Right lobe of liver (tissue), 6 donors: ENCODE results near the gene AZGP1. TPM values are rescaled to one million over a fixed set of nuclear protein-coding genes. Genes with fewer than 3 reads are reported as not detected.
"Not testable (repeated sequence)": the region's sequence is repeated elsewhere in the genome, so short reads cannot be mapped to it uniquely, and the experiment has no call there.

Source experiments
- ATAC-seq, 4 donors: fragments of 200-7000 bp; cut with Tn5 transposase; one replicate each; pipeline ENCODE4 v1.9.1; 2020; ENCODE audit warnings: mild to moderate bottlenecking in 4 of 4, moderate library complexity in 4 of 4
- DNase-seq, 3 donors: peaks; one replicate each; pipeline ENCODE4 v3.0.0-alpha.2; 2020
- H3K27ac ChIP-seq, 3 donors: fragments of 200-600 bp; one replicate each; pipeline ENCODE4 v1.8.0; 2022
- H3K27me3 ChIP-seq, 2 donors: fragments of 200-600 bp; one replicate each; pipeline ENCODE4 v1.8.0; 2022
- H3K36me3 ChIP-seq, 4 donors: fragments of 200-600 bp; sonication (generic) in 1 of 4; one replicate each; pipeline versions ENCODE4 v1.5.1 to v1.8.0; 2017 to 2022; ENCODE audit warnings: control low read depth in 1 of 4
- H3K4me1 ChIP-seq, 4 donors: fragments of 200-600 bp; sonication (generic) in 1 of 4; one replicate each; pipeline versions ENCODE4 v1.5.1 to v1.8.0; 2017 to 2022; ENCODE audit warnings: control low read depth in 1 of 4
- H3K4me3 ChIP-seq, 3 donors: fragments of 200-600 bp; one replicate each; pipeline ENCODE4 v1.8.0; 2022
- H3K9me3 ChIP-seq, 4 donors: fragments of 200-600 bp; sonication (generic) in 1 of 4; one replicate each; pipeline versions ENCODE4 v1.5.1 to v1.8.0; 2017 to 2022; ENCODE audit warnings: control low read depth in 1 of 4
- CTCF ChIP-seq, 4 donors: fragments of 200-600 bp in 3 of 4; fragments of 450-650 bp in 1 of 4; IDR thresholded peaks; one replicate each; pipeline versions ENCODE4 v1.5.1 to v1.8.0; 2016 to 2022; ENCODE audit warnings: antibody characterized with exemption in 4 of 4, mild to moderate bottlenecking in 2 of 4
- POLR2A ChIP-seq: fragments of 450-650 bp; IDR thresholded peaks from one replicate; pipeline ENCODE4 v1.6.1; 2017; ENCODE audit warnings: antibody characterized with exemption, mild to moderate bottlenecking
- WGBS: methylation state at CpG from one replicate; pipeline ENCODE4 v1.1.6; 2018; ENCODE audit warnings: low coverage, low lambda C conversion rate; ENCODE audit not compliant: insufficient coverage; ENCODE audit errors: missing lambda C conversion rate; 5-methylcytosine and 5-hydroxymethylcytosine counted together
- intact Hi-C, 2 donors: fragments of 100-400 bp; cut with DNase I; formaldehyde crosslinking; loops; one replicate each; pipeline versions ENCODE4 v1.11.2 to v1.14.1; 2022
- total RNA-seq, 6 experiments: library from RNA; depleted of rRNA in 2 of 6; stranded (reverse); fragments of >200 nt in 2 of 6; fragmentation: NEBNext Ultra II Directional in 3 of 6; extraction: Animal tissue kit (Norgen Biotek cat#: 25700) in 3 of 6; gene quantifications; one replicate each; pipeline versions ENCODE4 v1.1.0 to v1.2.4, GENCODE V29; 2016 to 2023
- donor health status: DM: no; HTN: yes; CAD: no.
- donor health status: DM: no; HTN: no; CAD: no.
- donor health status: DM: no; HTN: no; CAD: no.
- donor health status: DM: no; HTN: yes; CAD: no.
- donor health status: DM: no; HTN: yes; CAD: no.

Gene AZGP1
- total RNA-seq, 6 experiments from 2014 or later, result 762 to 2,105 (median 1,328) TPM

- DNase-seq, result no peak
- Histone ChIP-seq H3K4me3 (peak overlapping the region; percentile 34 to 76 (median 69)), H3K4me1 (peaks cover 0 to 46% (median 19%) of the 10 kb centered on the region in 4 donors), H3K36me3 (peaks cover 0 to 19% (median under 1%) of the 10 kb centered on the region in 4 donors), H3K27me3 (no peaks in the 10 kb centered on the region), H3K9me3 (no peaks in the 10 kb centered on the region), H3K27ac (peak overlapping the region in 2 of 3 donors; percentile 89 to 94)
- intact Hi-C loops, result no loop called here
- TF ChIP-seq POLR2A (no peak), CTCF (IDR thresholded peaks at IDR 0.05) (no peak)
- ATAC-seq, result no peak
- WGBS, result 0% methylated on average over 1 of the region's 1 CpG
Measured at GRCh38 chr7:99974681-99975080, 1.1 kb downstream of the AZGP1 start.

- 35% methylated on average over 7 of the region's 7 CpGs for WGBS
- TF ChIP-seq POLR2A, result peak; percentile 21
- peak in 2 of 4 donors; percentile 1 to 11 for ATAC-seq
Measured at GRCh38 chr7:99973817-99974216, 2.0 kb downstream of the AZGP1 start.

DNA sequence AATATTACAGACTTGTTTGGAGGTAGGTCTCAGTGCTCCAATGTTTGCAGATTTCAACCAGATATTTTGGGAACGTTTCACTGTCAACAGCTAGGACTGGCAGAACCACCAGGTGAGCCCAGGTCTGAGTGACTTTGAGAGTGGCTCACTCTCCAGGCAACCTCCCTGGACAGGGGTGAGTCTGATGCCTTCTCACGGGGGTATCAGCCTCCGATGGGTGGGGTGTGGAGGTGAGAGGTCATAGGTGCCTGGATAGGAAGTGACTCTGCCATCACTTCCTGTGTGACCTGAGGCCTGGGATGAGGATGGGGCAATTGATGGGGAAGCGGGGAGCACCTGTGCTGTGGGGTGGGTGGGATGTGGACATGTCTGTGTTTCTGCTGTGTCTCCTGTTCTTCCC, 4.6 kb downstream of the AZGP1 start:
- Histone ChIP-seq H3K36me3 (peaks cover 0 to 52% (median 17%) of the 10 kb centered on the region in 4 donors), H3K9me3 (no peaks in the 10 kb centered on the region)
- peak in 1 of 3 donors; percentile 61 for DNase-seq

More at GRCh38 chr7:99973817-99974216, 2.0 kb downstream of the AZGP1 start:
- Histone ChIP-seq H3K27ac (peak overlapping the region in 2 of 3 donors; percentile 89 to 94), H3K36me3 (peaks cover 0 to 26% (median 5%) of the 10 kb centered on the region in 4 donors), H3K4me3 (peak overlapping the region; percentile 34 to 76 (median 69)), H3K4me1 (peaks cover 0 to 51% (median 20%) of the 10 kb centered on the region in 4 donors)
- H3K9me3 ChIP-seq, intact Hi-C loops, DNase-seq, H3K27me3 ChIP-seq: not testable (repeated sequence)

DNA sequence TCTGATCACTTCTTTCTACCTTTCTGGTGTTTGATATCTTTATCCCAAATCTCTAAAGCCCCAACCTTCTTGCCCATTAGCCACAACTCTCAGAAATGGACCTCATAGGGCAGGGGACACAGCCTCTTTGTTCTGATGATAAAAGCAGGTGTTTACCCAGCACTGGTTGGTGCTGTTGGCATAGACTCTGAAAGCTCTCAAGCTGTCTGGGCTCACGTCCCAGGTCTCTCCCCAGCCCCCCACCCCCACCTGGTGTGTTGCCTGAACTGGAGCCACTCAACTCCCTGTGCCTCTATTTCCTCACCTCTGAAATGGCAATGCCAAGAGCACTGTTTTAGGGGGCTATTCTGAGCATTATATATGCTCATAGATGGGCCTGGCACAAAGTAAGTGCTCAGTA, 6.0 kb downstream of the AZGP1 start:
- intact Hi-C loops, H3K9me3 ChIP-seq, H3K4me3 ChIP-seq, H3K27me3 ChIP-seq: not testable (repeated sequence)
- ATAC-seq (peak; percentile 75 to 78 (median 76)), DNase-seq (peak in 2 of 3 donors; percentile 73 to 78)
- Histone ChIP-seq H3K4me1 (peaks cover 0 to 47% (median 13%) of the 10 kb centered on the region in 4 donors), H3K36me3 (peaks cover 0 to 57% (median 19%) of the 10 kb centered on the region in 4 donors), H3K27ac (peak overlapping the region in 1 of 3 donors; percentile 49)
- 20% methylated on average over 1 of the region's 1 CpG for WGBS

More for the DNA sequence above, 4.6 kb downstream of the AZGP1 start:
- ATAC-seq, result peak; percentile 4 to 32 (median 19)
- H3K4me1 ChIP-seq, result peaks cover 0 to 47% (median 14%) of the 10 kb centered on the region in 4 donors
- peak overlapping the region in 1 of 3 donors; percentile 89 for H3K27ac ChIP-seq
- H3K4me3 ChIP-seq, result no peak overlapping the region
- WGBS, result no CpG with 5 or more reads among the region's 4 CpGs
- TF ChIP-seq CTCF (IDR thresholded peaks at IDR 0.05) (no peak), POLR2A (no peak)
- intact Hi-C loops, result no loop called here
- H3K27me3 ChIP-seq, result no peaks in the 10 kb centered on the region

DNA sequence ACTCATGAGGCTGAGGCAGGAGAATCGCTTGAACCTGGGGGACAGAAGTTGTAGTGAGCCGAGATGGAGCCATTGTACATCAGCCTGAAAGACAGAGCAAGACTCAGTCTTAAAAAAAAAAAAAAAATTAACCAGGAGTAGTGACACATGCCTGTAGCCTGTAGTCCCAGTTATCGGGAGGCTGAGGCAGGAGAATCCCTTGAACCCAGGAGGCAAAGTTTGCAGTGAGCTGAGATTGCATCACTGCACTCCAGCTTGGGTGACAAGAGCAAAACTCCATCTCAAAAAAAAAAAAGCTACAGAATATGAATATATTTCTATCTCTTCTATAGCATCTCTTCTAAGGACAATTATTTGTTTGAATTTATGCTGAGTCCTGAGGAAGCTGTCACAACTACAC, 6.5 kb downstream of the AZGP1 start:
- H3K36me3 ChIP-seq, result peaks cover 0 to 57% (median 19%) of the 10 kb centered on the region in 4 donors
- no peaks in the 10 kb centered on the region for H3K9me3 ChIP-seq
- peaks cover 0 to 47% (median 13%) of the 10 kb centered on the region in 4 donors for H3K4me1 ChIP-seq
- no peak for DNase-seq
- WGBS, result 73% methylated on average over 3 of the region's 3 CpGs
- intact Hi-C loops, result no loop called here
- TF ChIP-seq CTCF (IDR thresholded peaks at IDR 0.05) (no peak), POLR2A (no peak)
- no peaks in the 10 kb centered on the region for H3K27me3 ChIP-seq
- H3K4me3 ChIP-seq, result no peak overlapping the region
- peak in 1 of 4 donors; percentile 4 for ATAC-seq
- peak overlapping the region in 1 of 3 donors; percentile 39 for H3K27ac ChIP-seq
